Posterior cingulate gyrus (tissue), 11 donors: ENCODE data around the gene KRT6B.

Source experiments
- DNase-seq, 10 donors: peaks; one replicate each; pipeline versions ENCODE4 v3.0.0 to v3.0.0-alpha.2; 2020 to 2021; ENCODE audit warnings: mixed read lengths in 3 of 10
- intact Hi-C: fragments of 100-400 bp; cut with DNase I; formaldehyde crosslinking; loops from one replicate; pipeline ENCODE4 v1.15.1; 2023

Gene KRT6B

GRCh38 chr12:52437508-52437907 is 14.4 kb downstream of the KRT6B start:
- intact Hi-C loops = no loop called here
- DNase-seq = no peak

GRCh38 chr12:52436828-52437474 is 15.0 kb downstream of the KRT6B start:
- DNase-seq = no peak
- intact Hi-C loops = no loop called here

- no peak for DNase-seq
- intact Hi-C loops = no loop called here
Observed at GRCh38 chr12:52436000-52436827, 15.7 kb downstream of the KRT6B start.

GRCh38 chr12:52435659-52435999 is 16.3 kb downstream of the KRT6B start:
- intact Hi-C loops = no loop called here

GRCh38 chr12:52434760-52435530 is 17.0 kb downstream of the KRT6B start:
- intact Hi-C loops = no loop called here
- no peak for DNase-seq

More at GRCh38 chr12:52435659-52435999, 16.3 kb downstream of the KRT6B start:
- DNase-seq = no peak

GRCh38 chr12:52434081-52434733 is 17.7 kb downstream of the KRT6B start, which contains the start of gene KRT75:
Gene KRT75 (minus strand): TSS chr12:52434371. CDS start chr12:52434304, 67 bp downstream.
- DNase-seq = peak in 1 of 10 donors; percentile 66
- intact Hi-C loops = no loop called here

- peak in 1 of 10 donors; percentile 62 for DNase-seq
- intact Hi-C loops = no loop called here
Observed at GRCh38 chr12:52433501-52434080, 18.4 kb downstream of the KRT6B start.

GRCh38 chr12:52432559-52433207 is 19.3 kb downstream of the KRT6B start:
- peak in 1 of 10 donors; percentile 30 for DNase-seq
- intact Hi-C loops = no loop called here

GRCh38 chr12:52428121-52428520 is 23.8 kb downstream of the KRT6B start:
- peak in 1 of 10 donors; percentile 75 for DNase-seq
- intact Hi-C loops = no loop called here

- no peak for DNase-seq
- intact Hi-C loops = no loop called here
Observed at GRCh38 chr12:52427083-52427482, 24.9 kb downstream of the KRT6B start.

- DNase-seq = peak in 1 of 10 donors; percentile 16
- intact Hi-C loops = no loop called here
Observed at GRCh38 chr12:52426034-52426433, 25.9 kb downstream of the KRT6B start.

GRCh38 chr12:52425466-52425865 is 26.5 kb downstream of the KRT6B start:
- intact Hi-C loops = no loop called here
- peak in 1 of 10 donors; percentile 52 for DNase-seq

GRCh38 chr12:52423661-52424500 is 28.1 kb downstream of the KRT6B start:
- peak in 1 of 10 donors; percentile 75 for DNase-seq

GRCh38 chr12:52423035-52423434 is 28.9 kb downstream of the KRT6B start:
- intact Hi-C loops = no loop called here
- DNase-seq = peak in 1 of 10 donors; percentile 2

More at GRCh38 chr12:52423661-52424500, 28.1 kb downstream of the KRT6B start:
- intact Hi-C loops = no loop called here

- DNase-seq = peak in 1 of 10 donors; percentile 36
- intact Hi-C loops = no loop called here
Observed at GRCh38 chr12:52419656-52420055, 32.3 kb downstream of the KRT6B start.

GRCh38 chr12:52418576-52419110 is 33.3 kb downstream of the KRT6B start:
- peak in 2 of 10 donors; percentile 56 to 71 for DNase-seq
- intact Hi-C loops = no loop called here

- DNase-seq = peak in 1 of 10 donors; percentile 43
- intact Hi-C loops = no loop called here
Observed at GRCh38 chr12:52417740-52418139, 34.2 kb downstream of the KRT6B start.

- DNase-seq = peak in 1 of 10 donors; percentile 18
- intact Hi-C loops = no loop called here
Observed at GRCh38 chr12:52416795-52417194, 35.2 kb downstream of the KRT6B start.
